Muscle layer of colon (tissue), 2 donors: ENCODE results near the gene CYP2C19.
"Not testable (repeated sequence)": the region's sequence is repeated elsewhere in the genome, so short reads cannot be mapped to it uniquely, and the experiment has no call there.

Experiments
- H3K27ac ChIP-seq: one replicate; pipeline ENCODE4 v1.7.0; 2013; ENCODE audit warnings: low read depth, mild to moderate bottlenecking, low read length, moderate library complexity
- H3K27me3 ChIP-seq, 2 donors: one replicate each; pipeline ENCODE4 v1.7.0; 2013; ENCODE audit warnings: low read length in 2 of 2, mild to moderate bottlenecking in 2 of 2; ENCODE audit not compliant: insufficient read depth in 2 of 2, control insufficient read depth in 1 of 2
- H3K36me3 ChIP-seq: one replicate; pipeline ENCODE4 v1.7.0; 2013; ENCODE audit warnings: mild to moderate bottlenecking, low read length; ENCODE audit not compliant: insufficient read depth
- H3K4me1 ChIP-seq: one replicate; pipeline ENCODE4 v1.7.0; 2013; ENCODE audit warnings: mild to moderate bottlenecking, low read length; ENCODE audit not compliant: insufficient read depth
- H3K4me3 ChIP-seq, 2 donors: one replicate each; pipeline ENCODE4 v1.7.0; 2013; ENCODE audit warnings: low read length in 2 of 2, low read depth in 1 of 2, mild to moderate bottlenecking in 1 of 2, moderate library complexity in 1 of 2
- H3K9ac ChIP-seq: one replicate; pipeline ENCODE4 v1.7.0; 2013; ENCODE audit warnings: low read length
- H3K9me3 ChIP-seq: one replicate; pipeline ENCODE4 v1.7.0; 2013; ENCODE audit warnings: mild to moderate bottlenecking, low read length
- donor health status: abdominal sarcoma.
- donor health status: Adenocarcinoma of cecum.

The CYP2C19 gene

DNA sequence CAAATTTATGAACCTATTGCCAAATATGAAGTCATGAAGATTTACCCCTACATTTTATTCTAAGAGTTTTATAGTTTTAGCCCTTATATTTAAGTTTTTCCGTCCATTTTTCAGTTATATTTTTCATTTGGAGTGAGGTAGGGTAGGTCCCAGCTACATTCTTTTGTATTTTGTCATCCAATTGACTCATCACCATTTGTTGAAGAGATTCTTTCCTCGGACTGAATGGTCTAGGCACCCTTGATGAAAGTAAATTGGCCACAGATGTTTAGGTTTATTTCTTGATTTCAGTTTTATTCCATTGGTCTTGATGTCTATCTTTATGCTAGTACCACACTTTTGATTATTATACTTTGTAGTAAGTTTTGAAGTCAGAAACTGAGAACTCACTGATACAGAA, 22.7 kb downstream of the CYP2C19 start:
- Histone ChIP-seq H3K36me3 (no peaks in the 10 kb centered on the region), H3K4me3 (no peak overlapping the region), H3K9ac (no peak overlapping the region), H3K27me3 (no peaks in the 10 kb centered on the region), H3K9me3 (no peaks in the 10 kb centered on the region), H3K4me1 (no peaks in the 10 kb centered on the region), H3K27ac (no peak overlapping the region)

DNA sequence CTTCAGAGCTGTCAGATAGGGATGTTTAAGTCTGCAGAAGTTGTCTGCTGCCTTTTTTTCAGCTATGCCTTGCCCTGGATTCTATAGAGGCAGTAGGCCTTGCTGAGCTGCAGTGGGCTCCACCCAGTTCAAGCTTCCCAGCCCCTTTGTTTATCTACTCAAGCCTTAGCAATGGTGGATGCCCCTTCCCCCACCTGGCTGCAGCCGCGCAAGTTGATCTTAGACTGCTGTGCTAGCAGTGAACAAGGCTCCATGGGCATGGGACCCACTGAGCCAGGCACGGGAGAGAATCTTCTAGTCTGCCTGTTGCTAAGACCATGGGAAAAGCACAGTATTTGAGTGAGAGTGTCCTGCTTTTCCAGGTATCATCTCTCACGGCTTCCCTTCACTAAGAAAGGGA, 38.1 kb downstream of the CYP2C19 start:
- H3K27ac ChIP-seq, H3K4me1 ChIP-seq, H3K4me3 ChIP-seq, H3K9me3 ChIP-seq, H3K9ac ChIP-seq, H3K27me3 ChIP-seq, H3K36me3 ChIP-seq: not testable (repeated sequence)

- no peaks in the 10 kb centered on the region for H3K9me3 ChIP-seq
- H3K27me3 ChIP-seq = no peaks in the 10 kb centered on the region
- no peak overlapping the region for H3K27ac ChIP-seq
- H3K36me3 ChIP-seq = no peaks in the 10 kb centered on the region
- H3K9ac ChIP-seq = no peak overlapping the region
- no peaks in the 10 kb centered on the region for H3K4me1 ChIP-seq
- H3K4me3 ChIP-seq = no peak overlapping the region
These were observed 40.8 kb downstream of the CYP2C19 start for GRCh38 chr10:94803307-94803706.

GRCh38 chr10:94830025-94830424, 67.5 kb downstream of the CYP2C19 start:
- H3K9me3 ChIP-seq, H3K4me3 ChIP-seq, H3K27ac ChIP-seq, H3K4me1 ChIP-seq, H3K36me3 ChIP-seq, H3K9ac ChIP-seq, H3K27me3 ChIP-seq: not testable (repeated sequence)

- no peaks in the 10 kb centered on the region for H3K9me3 ChIP-seq
- H3K36me3 ChIP-seq = no peaks in the 10 kb centered on the region
- no peak overlapping the region for H3K27ac ChIP-seq
- H3K9ac ChIP-seq = no peak overlapping the region
- no peaks in the 10 kb centered on the region for H3K27me3 ChIP-seq
- no peaks in the 10 kb centered on the region for H3K4me1 ChIP-seq
- no peak overlapping the region for H3K4me3 ChIP-seq
These were observed 83.7 kb downstream of the CYP2C19 start for GRCh38 chr10:94846204-94846603.

DNA sequence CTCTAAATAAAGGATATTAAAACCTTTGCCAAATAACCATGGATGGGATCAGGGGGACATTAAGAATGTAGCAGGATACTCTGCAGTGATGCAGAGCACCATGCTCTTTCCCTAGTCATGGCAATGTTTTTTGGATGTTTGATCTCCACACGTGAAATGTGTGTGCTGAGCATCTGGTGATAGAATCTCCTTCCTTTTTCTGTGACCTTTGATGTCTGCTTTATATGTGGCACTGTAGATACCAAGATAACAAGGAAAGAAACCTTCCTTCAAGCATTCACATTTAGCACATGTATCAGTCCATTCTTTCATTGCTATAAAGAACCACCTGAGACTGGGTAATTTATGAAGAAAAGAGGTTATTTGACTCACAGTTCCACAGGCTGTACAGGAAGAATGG, 88.3 kb downstream of the CYP2C19 start:
- Histone ChIP-seq H3K36me3 (no peaks in the 10 kb centered on the region), H3K4me3 (no peak overlapping the region)

DNA sequence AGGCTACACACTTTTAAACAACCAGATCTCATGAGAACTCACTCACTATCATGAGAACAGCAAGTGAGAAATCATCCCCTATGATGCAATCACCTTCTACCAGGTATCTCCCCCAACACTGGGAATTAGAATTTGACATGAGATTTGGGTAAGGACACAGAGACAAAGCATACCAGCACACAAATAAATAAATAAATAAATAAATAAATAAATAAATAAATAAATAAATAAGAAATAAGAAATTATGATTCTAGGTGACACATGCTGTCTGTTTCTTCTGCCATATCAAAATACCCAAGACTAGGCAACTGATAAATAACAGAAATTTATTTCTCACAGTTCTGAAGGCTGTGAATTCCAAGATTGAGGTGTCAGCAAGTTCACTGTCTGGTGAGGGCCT, 88.8 kb downstream of the CYP2C19 start:
- Histone ChIP-seq H3K4me3 (no peak overlapping the region), H3K9me3 (no peaks in the 10 kb centered on the region), H3K36me3 (no peaks in the 10 kb centered on the region), H3K27ac (no peak overlapping the region), H3K4me1 (no peaks in the 10 kb centered on the region), H3K9ac (no peak overlapping the region), H3K27me3 (no peaks in the 10 kb centered on the region)

More for the DNA sequence above, 88.3 kb downstream of the CYP2C19 start:
- H3K27me3 ChIP-seq = no peaks in the 10 kb centered on the region
- no peaks in the 10 kb centered on the region for H3K9me3 ChIP-seq
- H3K4me1 ChIP-seq = no peaks in the 10 kb centered on the region
- no peak overlapping the region for H3K27ac ChIP-seq
- H3K9ac ChIP-seq = no peak overlapping the region

DNA sequence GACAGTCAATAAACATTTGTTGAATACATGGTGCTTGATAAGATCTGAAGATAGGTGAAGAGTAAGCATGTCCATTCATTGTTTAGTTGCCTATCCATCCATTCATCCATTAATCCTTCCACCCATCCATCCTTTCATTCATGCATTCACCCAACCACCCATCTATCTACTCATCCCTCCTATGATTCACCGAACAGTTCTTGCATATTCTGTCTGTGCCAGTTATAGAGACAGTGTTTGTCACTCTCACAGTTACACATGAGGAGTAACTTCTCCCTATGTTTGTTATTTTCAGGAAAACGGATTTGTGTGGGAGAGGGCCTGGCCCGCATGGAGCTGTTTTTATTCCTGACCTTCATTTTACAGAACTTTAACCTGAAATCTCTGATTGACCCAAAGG, 90.0 kb downstream of the CYP2C19 start:
- H3K4me3 ChIP-seq = no peak overlapping the region
- no peaks in the 10 kb centered on the region for H3K9me3 ChIP-seq
- H3K9ac ChIP-seq = no peak overlapping the region
- H3K4me1 ChIP-seq = no peaks in the 10 kb centered on the region
- H3K36me3 ChIP-seq = no peaks in the 10 kb centered on the region
- no peaks in the 10 kb centered on the region for H3K27me3 ChIP-seq
- H3K27ac ChIP-seq = no peak overlapping the region

DNA sequence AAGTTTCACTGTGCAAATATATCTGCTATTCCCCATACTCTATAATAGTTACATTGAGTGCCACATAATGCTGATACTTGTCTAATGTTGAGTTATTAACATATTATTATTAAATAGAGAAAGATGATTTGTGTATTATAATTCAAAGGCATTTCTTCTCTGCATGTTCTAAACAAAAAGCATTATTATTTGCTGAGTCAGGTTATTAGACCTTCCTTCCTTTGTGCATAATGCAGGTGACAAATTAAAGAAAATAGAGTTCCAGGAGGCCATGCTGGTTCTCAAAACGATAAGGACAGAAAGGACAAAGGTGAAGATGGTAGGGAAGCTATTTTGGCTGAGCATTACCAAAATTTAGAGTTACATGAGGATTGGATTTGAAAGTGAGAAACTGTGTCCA, 90.6 kb downstream of the CYP2C19 start:
- H3K9ac ChIP-seq = no peak overlapping the region
- H3K4me1 ChIP-seq = no peaks in the 10 kb centered on the region
- H3K9me3 ChIP-seq = no peaks in the 10 kb centered on the region
- H3K36me3 ChIP-seq = no peaks in the 10 kb centered on the region
- H3K27ac ChIP-seq = no peak overlapping the region
- no peaks in the 10 kb centered on the region for H3K27me3 ChIP-seq
- no peak overlapping the region for H3K4me3 ChIP-seq

DNA sequence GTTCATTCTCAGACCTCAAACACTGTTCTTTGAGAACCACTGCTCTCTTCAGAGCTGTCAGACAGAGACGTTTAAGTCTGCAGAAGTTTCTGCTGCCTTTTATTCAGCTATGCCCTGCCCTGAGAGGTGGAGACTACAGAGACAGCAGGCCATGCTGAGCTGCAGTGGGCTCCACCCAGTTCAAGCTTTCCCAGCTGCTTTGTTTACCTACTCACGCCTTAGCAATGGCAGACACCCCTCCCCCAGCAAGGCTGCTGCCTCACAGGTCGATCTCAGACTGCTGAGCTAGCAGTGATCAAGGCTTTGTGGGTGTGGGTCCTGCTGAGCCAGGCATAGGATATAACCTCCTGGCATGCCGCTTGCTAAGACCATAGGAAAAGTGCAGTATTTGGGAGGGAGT, 95.5 kb downstream of the CYP2C19 start:
- no peak overlapping the region for H3K27ac ChIP-seq
- no peak overlapping the region for H3K4me3 ChIP-seq
- peaks cover 3% of the 10 kb centered on the region for H3K9me3 ChIP-seq
- H3K27me3 ChIP-seq = no peaks in the 10 kb centered on the region
- no peak overlapping the region for H3K9ac ChIP-seq
- H3K4me1 ChIP-seq = no peaks in the 10 kb centered on the region
- H3K36me3 ChIP-seq = no peaks in the 10 kb centered on the region

GRCh38 chr10:94859086-94859485, 96.6 kb downstream of the CYP2C19 start:
- Histone ChIP-seq H3K4me1 (no peaks in the 10 kb centered on the region), H3K9me3 (peaks cover 3% of the 10 kb centered on the region), H3K27ac (no peak overlapping the region), H3K27me3 (no peaks in the 10 kb centered on the region), H3K36me3 (no peaks in the 10 kb centered on the region), H3K4me3 (no peak overlapping the region), H3K9ac (no peak overlapping the region)

DNA sequence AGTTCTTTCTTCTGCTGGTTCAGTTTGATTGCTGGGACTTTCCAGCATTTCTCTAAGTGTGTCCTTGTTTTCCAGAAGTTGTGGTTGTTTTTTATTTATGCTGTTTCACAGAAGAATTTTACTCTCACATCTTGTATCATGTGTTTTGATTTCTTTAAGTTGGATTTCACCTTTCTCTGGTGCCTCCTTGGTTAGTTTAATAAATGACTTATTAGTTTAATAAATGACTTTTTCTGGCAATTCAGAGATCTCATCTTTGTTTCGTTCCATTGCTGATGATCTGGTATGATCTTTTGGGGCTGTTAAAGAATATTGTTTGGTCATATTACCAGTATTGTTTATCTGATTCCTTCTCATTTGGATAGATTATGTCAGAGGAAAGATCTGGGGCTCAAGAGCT, 116.2 kb downstream of the CYP2C19 start:
- H3K4me1 ChIP-seq = no peaks in the 10 kb centered on the region
- no peaks in the 10 kb centered on the region for H3K36me3 ChIP-seq
- H3K9me3 ChIP-seq = no peaks in the 10 kb centered on the region
- no peak overlapping the region for H3K27ac ChIP-seq
- H3K4me3 ChIP-seq = no peak overlapping the region
- H3K27me3 ChIP-seq = no peaks in the 10 kb centered on the region
- H3K9ac ChIP-seq = no peak overlapping the region
